Activated naive CD4-positive, alpha-beta T cell treated with anti-CD3 and anti-CD28 coated beads, Interleukin-2, amount 50 U/mL, for 24 hours (primary cell): ENCODE results near the gene USP37.
A peak's percentile ranks its signal among the peaks of the same experiment; 100 is the strongest.

Source experiments
- H3K27ac Mint-ChIP-seq: one replicate; pipeline ENCODE4 v1.8.0; 2021; ENCODE audit warnings: mild to moderate bottlenecking, mixed read lengths
- H3K27me3 Mint-ChIP-seq: one replicate; pipeline ENCODE4 v1.8.0; 2021; ENCODE audit warnings: mixed read lengths
- H3K36me3 Mint-ChIP-seq: one replicate; pipeline ENCODE4 v1.8.0; 2021; ENCODE audit warnings: mixed read lengths
- H3K4me1 Mint-ChIP-seq: one replicate; pipeline ENCODE4 v1.8.0; 2021; ENCODE audit warnings: mixed read lengths
- H3K4me3 Mint-ChIP-seq: one replicate; pipeline ENCODE4 v1.8.0; 2021; ENCODE audit warnings: mild to moderate bottlenecking, mixed read lengths
- H3K9me3 Mint-ChIP-seq: one replicate; pipeline ENCODE4 v1.8.0; 2021; ENCODE audit warnings: mixed read lengths

Gene USP37

GRCh38 chr2:218516614-218517013 lies 51.5 kb downstream of the USP37 start:
- Mint-ChIP-seq H3K9me3 (no peaks in the 10 kb centered on the region), H3K27ac (no peak overlapping the region), H3K27me3 (no peaks in the 10 kb centered on the region), H3K4me3 (no peak overlapping the region), H3K36me3 (peaks cover 11% of the 10 kb centered on the region), H3K4me1 (peaks cover 30% of the 10 kb centered on the region)

GRCh38 chr2:218513676-218514075 lies 54.5 kb downstream of the USP37 start:
- H3K27me3 Mint-ChIP-seq: no peaks in the 10 kb centered on the region
- H3K4me1 Mint-ChIP-seq: peaks cover 28% of the 10 kb centered on the region
- no peak overlapping the region for H3K4me3 Mint-ChIP-seq
- no peak overlapping the region for H3K27ac Mint-ChIP-seq
- H3K36me3 Mint-ChIP-seq: peaks cover 11% of the 10 kb centered on the region
- H3K9me3 Mint-ChIP-seq: no peaks in the 10 kb centered on the region

- H3K27me3 Mint-ChIP-seq: no peaks in the 10 kb centered on the region
- H3K4me1 Mint-ChIP-seq: peaks cover 5% of the 10 kb centered on the region
- peaks cover 22% of the 10 kb centered on the region for H3K36me3 Mint-ChIP-seq
- no peak overlapping the region for H3K27ac Mint-ChIP-seq
- H3K9me3 Mint-ChIP-seq: no peaks in the 10 kb centered on the region
- H3K4me3 Mint-ChIP-seq: no peak overlapping the region
These were observed 59.9 kb downstream of the USP37 start for GRCh38 chr2:218508299-218508698.

GRCh38 chr2:218505754-218506371 lies 62.3 kb downstream of the USP37 start:
- peaks cover 9% of the 10 kb centered on the region for H3K4me1 Mint-ChIP-seq
- H3K4me3 Mint-ChIP-seq: no peak overlapping the region
- no peaks in the 10 kb centered on the region for H3K27me3 Mint-ChIP-seq
- peaks cover 25% of the 10 kb centered on the region for H3K36me3 Mint-ChIP-seq
- H3K9me3 Mint-ChIP-seq: no peaks in the 10 kb centered on the region
- no peak overlapping the region for H3K27ac Mint-ChIP-seq

GRCh38 chr2:218501665-218502064 lies 66.5 kb downstream of the USP37 start:
- H3K27me3 Mint-ChIP-seq: no peaks in the 10 kb centered on the region
- H3K27ac Mint-ChIP-seq: peak overlapping the region; percentile 10
- no peaks in the 10 kb centered on the region for H3K9me3 Mint-ChIP-seq
- H3K36me3 Mint-ChIP-seq: peaks cover 20% of the 10 kb centered on the region
- peaks cover 4% of the 10 kb centered on the region for H3K4me1 Mint-ChIP-seq
- no peak overlapping the region for H3K4me3 Mint-ChIP-seq

- Mint-ChIP-seq H3K27me3 (no peaks in the 10 kb centered on the region), H3K4me3 (no peak overlapping the region), H3K36me3 (peaks cover 17% of the 10 kb centered on the region), H3K4me1 (peaks cover 4% of the 10 kb centered on the region), H3K9me3 (no peaks in the 10 kb centered on the region), H3K27ac (no peak overlapping the region)
These were observed 67.6 kb downstream of the USP37 start for GRCh38 chr2:218500501-218501060.

- Mint-ChIP-seq H3K27me3 (no peaks in the 10 kb centered on the region), H3K4me3 (no peak overlapping the region), H3K36me3 (peaks cover 19% of the 10 kb centered on the region), H3K4me1 (peaks cover 15% of the 10 kb centered on the region), H3K27ac (no peak overlapping the region), H3K9me3 (no peaks in the 10 kb centered on the region)
These were observed 82.0 kb downstream of the USP37 start for GRCh38 chr2:218485986-218486667.

GRCh38 chr2:218482651-218483050 lies 85.5 kb downstream of the USP37 start:
- Mint-ChIP-seq H3K4me3 (no peak overlapping the region), H3K27me3 (no peaks in the 10 kb centered on the region), H3K9me3 (no peaks in the 10 kb centered on the region), H3K27ac (no peak overlapping the region), H3K36me3 (peaks cover 23% of the 10 kb centered on the region), H3K4me1 (peaks cover 15% of the 10 kb centered on the region)

- Mint-ChIP-seq H3K4me3 (no peak overlapping the region), H3K9me3 (no peaks in the 10 kb centered on the region), H3K36me3 (peaks cover 17% of the 10 kb centered on the region), H3K27me3 (no peaks in the 10 kb centered on the region), H3K27ac (no peak overlapping the region), H3K4me1 (peaks cover 15% of the 10 kb centered on the region)
These were observed 88.6 kb downstream of the USP37 start for GRCh38 chr2:218479595-218479994.

GRCh38 chr2:218478544-218478943 lies 89.6 kb downstream of the USP37 start:
- Mint-ChIP-seq H3K36me3 (peaks cover 22% of the 10 kb centered on the region), H3K9me3 (no peaks in the 10 kb centered on the region), H3K4me3 (no peak overlapping the region)

GRCh38 chr2:218477247-218477646 lies 90.9 kb downstream of the USP37 start:
- no peak overlapping the region for H3K27ac Mint-ChIP-seq
- no peaks in the 10 kb centered on the region for H3K27me3 Mint-ChIP-seq
- no peak overlapping the region for H3K4me3 Mint-ChIP-seq
- H3K36me3 Mint-ChIP-seq: peaks cover 23% of the 10 kb centered on the region
- H3K4me1 Mint-ChIP-seq: no peaks in the 10 kb centered on the region
- H3K9me3 Mint-ChIP-seq: no peaks in the 10 kb centered on the region

More at GRCh38 chr2:218478544-218478943, 89.6 kb downstream of the USP37 start:
- Mint-ChIP-seq H3K4me1 (peaks cover 10% of the 10 kb centered on the region), H3K27ac (no peak overlapping the region), H3K27me3 (no peaks in the 10 kb centered on the region)

- H3K4me1 Mint-ChIP-seq: no peaks in the 10 kb centered on the region
- H3K27me3 Mint-ChIP-seq: no peaks in the 10 kb centered on the region
- H3K36me3 Mint-ChIP-seq: peaks cover 24% of the 10 kb centered on the region
- no peak overlapping the region for H3K4me3 Mint-ChIP-seq
- H3K27ac Mint-ChIP-seq: no peak overlapping the region
- no peaks in the 10 kb centered on the region for H3K9me3 Mint-ChIP-seq
These were observed 91.5 kb downstream of the USP37 start for GRCh38 chr2:218476676-218477075.

- H3K4me3 Mint-ChIP-seq: no peak overlapping the region
- H3K36me3 Mint-ChIP-seq: peaks cover 20% of the 10 kb centered on the region
- no peaks in the 10 kb centered on the region for H3K9me3 Mint-ChIP-seq
- H3K27ac Mint-ChIP-seq: no peak overlapping the region
- no peaks in the 10 kb centered on the region for H3K27me3 Mint-ChIP-seq
- peaks cover 4% of the 10 kb centered on the region for H3K4me1 Mint-ChIP-seq
These were observed 93.6 kb downstream of the USP37 start for GRCh38 chr2:218474527-218474926.

GRCh38 chr2:218472988-218473387 lies 95.2 kb downstream of the USP37 start:
- H3K4me3 Mint-ChIP-seq: no peak overlapping the region
- peaks cover 16% of the 10 kb centered on the region for H3K36me3 Mint-ChIP-seq
- H3K27me3 Mint-ChIP-seq: no peaks in the 10 kb centered on the region
- H3K4me1 Mint-ChIP-seq: peaks cover 4% of the 10 kb centered on the region
- no peak overlapping the region for H3K27ac Mint-ChIP-seq
- no peaks in the 10 kb centered on the region for H3K9me3 Mint-ChIP-seq

GRCh38 chr2:218471982-218472381 lies 96.2 kb downstream of the USP37 start:
- Mint-ChIP-seq H3K27me3 (no peaks in the 10 kb centered on the region), H3K36me3 (peaks cover 16% of the 10 kb centered on the region), H3K4me3 (no peak overlapping the region)

GRCh38 chr2:218471036-218471435 lies 97.1 kb downstream of the USP37 start:
- no peak overlapping the region for H3K4me3 Mint-ChIP-seq

More at GRCh38 chr2:218471982-218472381, 96.2 kb downstream of the USP37 start:
- H3K4me1 Mint-ChIP-seq: peaks cover 4% of the 10 kb centered on the region
- no peaks in the 10 kb centered on the region for H3K9me3 Mint-ChIP-seq
- H3K27ac Mint-ChIP-seq: no peak overlapping the region

More at GRCh38 chr2:218471036-218471435, 97.1 kb downstream of the USP37 start:
- no peaks in the 10 kb centered on the region for H3K9me3 Mint-ChIP-seq
- no peaks in the 10 kb centered on the region for H3K27me3 Mint-ChIP-seq
- H3K27ac Mint-ChIP-seq: no peak overlapping the region
- peaks cover 8% of the 10 kb centered on the region for H3K4me1 Mint-ChIP-seq
- H3K36me3 Mint-ChIP-seq: peaks cover 17% of the 10 kb centered on the region
